HT1080 (cell line): ENCODE data around the gene PCBP3. TPM values are rescaled to one million over a fixed set of nuclear protein-coding genes. Genes with fewer than 3 reads are reported as not detected.
"Not testable (repeated sequence)": the region's sequence is repeated elsewhere in the genome, so short reads cannot be mapped to it uniquely, and the experiment has no call there.

Source experiments
- DNase-seq: peaks from one replicate; pipeline ENCODE4 v3.0.0-alpha.2; 2015; ENCODE audit warnings: low read depth
- total RNA-seq: library from RNA; depleted of rRNA; stranded (reverse); fragments of >200 nt; shearing (Covaris generic); gene quantifications from 2 replicates; pipeline ENCODE4 v1.2.3, GENCODE V29; 2014

PCBP3 gene
- total RNA-seq, 1 experiment from 2014 or later: not detected

- no peak for DNase-seq
Observed at GRCh38 chr21:45669382-45669781, 25.9 kb downstream of the PCBP3 start.

GRCh38 chr21:45670731-45671130 lies 27.2 kb downstream of the PCBP3 start:
- no peak for DNase-seq

GRCh38 chr21:45678790-45679189 lies 35.3 kb downstream of the PCBP3 start:
- DNase-seq: not testable (repeated sequence)

GRCh38 chr21:45680215-45680614 lies 36.7 kb downstream of the PCBP3 start:
- DNase-seq: no peak

- DNase-seq: no peak
Observed at GRCh38 chr21:45695086-45695485, 51.6 kb downstream of the PCBP3 start.

GRCh38 chr21:45698493-45699184 lies 55.1 kb downstream of the PCBP3 start:
- peak; percentile 64 for DNase-seq

GRCh38 chr21:45699251-45699942 lies 55.9 kb downstream of the PCBP3 start:
- no peak for DNase-seq

- DNase-seq: no peak
Observed at GRCh38 chr21:45699966-45700365, 56.4 kb downstream of the PCBP3 start.

- no peak for DNase-seq
Observed at GRCh38 chr21:45700461-45700860, 56.9 kb downstream of the PCBP3 start.

- DNase-seq: no peak
Observed at GRCh38 chr21:45704311-45705108, 61.0 kb downstream of the PCBP3 start.

- DNase-seq: no peak
Observed at GRCh38 chr21:45706299-45706698, 62.8 kb downstream of the PCBP3 start.

GRCh38 chr21:45709173-45709572 lies 65.6 kb downstream of the PCBP3 start:
- no peak for DNase-seq

- no peak for DNase-seq
Observed at GRCh38 chr21:45709696-45710268, 66.3 kb downstream of the PCBP3 start.

- not testable (repeated sequence) for DNase-seq
Observed at GRCh38 chr21:45710306-45710705, 66.8 kb downstream of the PCBP3 start.

GRCh38 chr21:45713613-45714012 lies 70.1 kb downstream of the PCBP3 start:
- DNase-seq: no peak

- no peak for DNase-seq
Observed at GRCh38 chr21:45715441-45715840, 71.9 kb downstream of the PCBP3 start.

GRCh38 chr21:45718413-45718812 lies 74.9 kb downstream of the PCBP3 start:
- DNase-seq: no peak

- no peak for DNase-seq
Observed at GRCh38 chr21:45719177-45719802, 75.8 kb downstream of the PCBP3 start.

GRCh38 chr21:45720204-45720603 lies 76.7 kb downstream of the PCBP3 start:
- not testable (repeated sequence) for DNase-seq

- no peak for DNase-seq
Observed at GRCh38 chr21:45721671-45722070, 78.1 kb downstream of the PCBP3 start.
